ENCODE measurements around the gene FLOT1. TPM values are rescaled to one million over a fixed set of nuclear protein-coding genes. Genes with fewer than 3 reads are reported as not detected.

The FLOT1 gene
- 100 to 1,000 TPM; 162 to 449 (median 338) TPM for total RNA-seq
- 100 to 1,000 TPM; 390 to 599 (median 411) TPM for polyA plus RNA-seq
- long read RNA-seq, donor 1, transcript FLOT1-201 (13 exons, 1,912 nt): major isoform, 38 of 89 reads
- long read RNA-seq, donor 1, partial matches to known transcripts: 48 of 89 reads
- long read RNA-seq, donor 1, other reads (novel, unspliced or antisense): 0 of 89 reads
- long read RNA-seq, donor 2, transcript FLOT1-201 (13 exons, 1,912 nt): major isoform, 16 of 51 reads
- long read RNA-seq, donor 2, partial matches to known transcripts: 34 of 51 reads
- long read RNA-seq, donor 2, other reads (novel, unspliced or antisense): 0 of 51 reads
- long read RNA-seq, donor 3, transcript FLOT1-201 (13 exons, 1,912 nt): major isoform, 23 of 47 reads
- long read RNA-seq, donor 3, partial matches to known transcripts: 23 of 47 reads
- long read RNA-seq, donor 3, other reads (novel, unspliced or antisense): 0 of 47 reads
- long read RNA-seq, donor 4, transcript FLOT1-201 (13 exons, 1,912 nt): major isoform, 213 of 294 reads
- long read RNA-seq, donor 4, partial matches to known transcripts: 38 of 294 reads
- long read RNA-seq, donor 4, other reads (novel, unspliced or antisense): 41 of 294 reads
- long read RNA-seq, donor 5, transcript FLOT1-201 (13 exons, 1,912 nt): major isoform, 928 of 1,209 reads
- long read RNA-seq, donor 5, partial matches to known transcripts: 121 of 1,209 reads
- long read RNA-seq, donor 5, other reads (novel, unspliced or antisense): 159 of 1,209 reads
- long read RNA-seq, donor 6, transcript FLOT1-201 (13 exons, 1,912 nt): major isoform, 78 of 164 reads
- long read RNA-seq, donor 6, partial matches to known transcripts: 62 of 164 reads
- long read RNA-seq, donor 6, other reads (novel, unspliced or antisense): 24 of 164 reads
- long read RNA-seq, donor 7, transcript FLOT1-201 (13 exons, 1,912 nt): major isoform, 12 of 37 reads
- long read RNA-seq, donor 7, partial matches to known transcripts: 24 of 37 reads
- long read RNA-seq, donor 7, other reads (novel, unspliced or antisense): 0 of 37 reads
- long read RNA-seq, donor 8, transcript FLOT1-201 (13 exons, 1,912 nt): major isoform, 41 of 88 reads
- long read RNA-seq, donor 8, partial matches to known transcripts: 42 of 88 reads
- long read RNA-seq, donor 8, other reads (novel, unspliced or antisense): 5 of 88 reads
- long read RNA-seq, donor 9, transcript FLOT1-201 (13 exons, 1,912 nt): major isoform, 11 of 41 reads
- long read RNA-seq, donor 9, partial matches to known transcripts: 29 of 41 reads
- long read RNA-seq, donor 9, other reads (novel, unspliced or antisense): 0 of 41 reads
- long read RNA-seq, donor 10, transcript FLOT1-201 (13 exons, 1,912 nt): major isoform, 21 of 21 reads
- long read RNA-seq, donor 10, partial matches to known transcripts: 0 of 21 reads
- long read RNA-seq, donor 10, other reads (novel, unspliced or antisense): 0 of 21 reads

- peak; percentile 98 to 99 (median 99) for DNase-seq
- H3K4me3 ChIP-seq: peak within 1 kb of the TSS; percentile 57 to 95 (median 76)
- TF ChIP-seq POLR2A (IDR thresholded peaks at IDR 0.05): peak; percentile 68 to 73
- TF ChIP-seq, protein P1, sequence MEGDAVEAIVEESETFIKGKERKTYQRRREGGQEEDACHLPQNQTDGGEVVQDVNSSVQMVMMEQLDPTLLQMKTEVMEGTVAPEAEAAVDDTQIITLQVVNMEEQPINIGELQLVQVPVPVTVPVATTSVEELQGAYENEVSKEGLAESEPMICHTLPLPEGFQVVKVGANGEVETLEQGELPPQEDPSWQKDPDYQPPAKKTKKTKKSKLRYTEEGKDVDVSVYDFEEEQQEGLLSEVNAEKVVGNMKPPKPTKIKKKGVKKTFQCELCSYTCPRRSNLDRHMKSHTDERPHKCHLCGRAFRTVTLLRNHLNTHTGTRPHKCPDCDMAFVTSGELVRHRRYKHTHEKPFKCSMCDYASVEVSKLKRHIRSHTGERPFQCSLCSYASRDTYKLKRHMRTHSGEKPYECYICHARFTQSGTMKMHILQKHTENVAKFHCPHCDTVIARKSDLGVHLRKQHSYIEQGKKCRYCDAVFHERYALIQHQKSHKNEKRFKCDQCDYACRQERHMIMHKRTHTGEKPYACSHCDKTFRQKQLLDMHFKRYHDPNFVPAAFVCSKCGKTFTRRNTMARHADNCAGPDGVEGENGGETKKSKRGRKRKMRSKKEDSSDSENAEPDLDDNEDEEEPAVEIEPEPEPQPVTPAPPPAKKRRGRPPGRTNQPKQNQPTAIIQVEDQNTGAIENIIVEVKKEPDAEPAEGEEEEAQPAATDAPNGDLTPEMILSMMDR (IDR thresholded peaks at IDR 0.05): no peak
- H3K4me1 ChIP-seq (replicated peaks in 1 of 2): peaks cover 28 to 61% of the 10 kb centered on the region in 2 donors
- H3K36me3 ChIP-seq (replicated peaks in 1 of 2): peaks cover 0 to 39% of the 10 kb centered on the region in 2 donors
- WGBS, 4 donors: 0 to 1% (median 0%) methylated on average over 10 to 66 of the region's 66 CpGs
- intact Hi-C loops (cut with DNase I): loop anchor here (10.0 kb wide), 2 partner anchors 82 to 142 kb away; partner anchors contain the start of gene DDR1 (in 1 of the 2)
- H3K27me3 ChIP-seq: no peaks in the 10 kb centered on the region
- peak within 1 kb of the TSS; percentile 93 to 98 (median 94) for H3K27ac ChIP-seq
- no peaks in the 10 kb centered on the region for H3K9me3 ChIP-seq (replicated peaks in 1 of 3)
Observed at GRCh38 chr6:30742316-30743098, at the start of gene FLOT1. Gene FLOT1 (minus strand): TSS chr6:30742687. CDS start chr6:30742189, 498 bp downstream.

- no peak for DNase-seq
- intact Hi-C loops (cut with DNase I): no loop called here
- Histone ChIP-seq H3K27me3 (no peaks in the 10 kb centered on the region), H3K4me3 (no peak overlapping the region), H3K4me1 (replicated peaks in 1 of 2) (peaks cover 0 to 14% of the 10 kb centered on the region in 2 donors), H3K27ac (no peak overlapping the region), H3K36me3 (replicated peaks in 1 of 2) (no peaks in the 10 kb centered on the region), H3K9me3 (replicated peaks in 1 of 3) (no peaks in the 10 kb centered on the region)
- TF ChIP-seq, protein P1 (IDR thresholded peaks at IDR 0.05): no peak
- no peak for TF ChIP-seq POLR2A (IDR thresholded peaks at IDR 0.05)
- 95 to 100% (median 95%) methylated on average over 4 of the region's 4 CpGs for WGBS, 4 donors
Observed at GRCh38 chr6:30790724-30791383, 48.4 kb upstream of the FLOT1 start.

- Histone ChIP-seq H3K9me3 (replicated peaks in 1 of 3) (no peaks in the 10 kb centered on the region), H3K27ac (no peak overlapping the region), H3K36me3 (replicated peaks in 1 of 2) (no peaks in the 10 kb centered on the region), H3K27me3 (no peaks in the 10 kb centered on the region), H3K4me3 (no peak overlapping the region), H3K4me1 (replicated peaks in 1 of 2) (peaks cover 0 to 14% of the 10 kb centered on the region in 2 donors)
- TF ChIP-seq, protein P1 (IDR thresholded peaks at IDR 0.05): no peak
- TF ChIP-seq POLR2A (IDR thresholded peaks at IDR 0.05): no peak
- no peak for DNase-seq
- 0 to 48% (median 25%) methylated on average over 1 of the region's 1 CpG for WGBS, 4 donors
- intact Hi-C loops (cut with DNase I): no loop called here
Observed at GRCh38 chr6:30789606-30790005, 47.1 kb upstream of the FLOT1 start.
